Measurements from ENCODE around the gene FRMD4A. TPM values are rescaled to one million over a fixed set of nuclear protein-coding genes. Genes with fewer than 3 reads are reported as not detected.

The FRMD4A gene
- total RNA-seq, 1 donor from 2014 or later: 28.2 TPM

- TF ChIP-seq, protein P1, sequence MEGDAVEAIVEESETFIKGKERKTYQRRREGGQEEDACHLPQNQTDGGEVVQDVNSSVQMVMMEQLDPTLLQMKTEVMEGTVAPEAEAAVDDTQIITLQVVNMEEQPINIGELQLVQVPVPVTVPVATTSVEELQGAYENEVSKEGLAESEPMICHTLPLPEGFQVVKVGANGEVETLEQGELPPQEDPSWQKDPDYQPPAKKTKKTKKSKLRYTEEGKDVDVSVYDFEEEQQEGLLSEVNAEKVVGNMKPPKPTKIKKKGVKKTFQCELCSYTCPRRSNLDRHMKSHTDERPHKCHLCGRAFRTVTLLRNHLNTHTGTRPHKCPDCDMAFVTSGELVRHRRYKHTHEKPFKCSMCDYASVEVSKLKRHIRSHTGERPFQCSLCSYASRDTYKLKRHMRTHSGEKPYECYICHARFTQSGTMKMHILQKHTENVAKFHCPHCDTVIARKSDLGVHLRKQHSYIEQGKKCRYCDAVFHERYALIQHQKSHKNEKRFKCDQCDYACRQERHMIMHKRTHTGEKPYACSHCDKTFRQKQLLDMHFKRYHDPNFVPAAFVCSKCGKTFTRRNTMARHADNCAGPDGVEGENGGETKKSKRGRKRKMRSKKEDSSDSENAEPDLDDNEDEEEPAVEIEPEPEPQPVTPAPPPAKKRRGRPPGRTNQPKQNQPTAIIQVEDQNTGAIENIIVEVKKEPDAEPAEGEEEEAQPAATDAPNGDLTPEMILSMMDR (IDR thresholded peaks at IDR 0.05; ENCODE audit: insufficient read depth, low read length, poor library complexity, severe bottlenecking): no peak
- Histone ChIP-seq H3K36me3 (ENCODE audit: control insufficient read depth, insufficient read depth, low read length) (no peaks in the 10 kb centered on the region), H3K4me3 (ENCODE audit: low read depth, low read length) (no peak overlapping the region), H3K27me3 (ENCODE audit: control insufficient read depth, insufficient read depth, low read length) (peaks cover 3% of the 10 kb centered on the region)
- no peak for DNase-seq (ENCODE audit: low read depth)
Measured at GRCh38 chr10:14262836-14263425, 67.8 kb downstream of the FRMD4A start.

GRCh38 chr10:14261336-14261735 is 69.4 kb downstream of the FRMD4A start:
- Histone ChIP-seq H3K4me3 (ENCODE audit: low read depth, low read length) (no peak overlapping the region), H3K36me3 (ENCODE audit: control insufficient read depth, insufficient read depth, low read length) (no peaks in the 10 kb centered on the region), H3K27me3 (ENCODE audit: control insufficient read depth, insufficient read depth, low read length) (peaks cover 3% of the 10 kb centered on the region)
- TF ChIP-seq, protein P1 (IDR thresholded peaks at IDR 0.05; ENCODE audit: insufficient read depth, low read length, poor library complexity, severe bottlenecking): no peak
- no peak for DNase-seq (ENCODE audit: low read depth)

GRCh38 chr10:14259696-14260566 is 70.8 kb downstream of the FRMD4A start:
- TF ChIP-seq, protein P1 (IDR thresholded peaks at IDR 0.05; ENCODE audit: insufficient read depth, low read length, poor library complexity, severe bottlenecking): no peak
- Histone ChIP-seq H3K4me3 (ENCODE audit: low read depth, low read length) (no peak overlapping the region), H3K36me3 (ENCODE audit: control insufficient read depth, insufficient read depth, low read length) (no peaks in the 10 kb centered on the region), H3K27me3 (ENCODE audit: control insufficient read depth, insufficient read depth, low read length) (peaks cover 3% of the 10 kb centered on the region)
- peak; percentile 48 for DNase-seq (ENCODE audit: low read depth)

GRCh38 chr10:14254368-14254767 is 76.4 kb downstream of the FRMD4A start:
- H3K36me3 ChIP-seq (ENCODE audit: control insufficient read depth, insufficient read depth, low read length): no peaks in the 10 kb centered on the region
- no peak for DNase-seq (ENCODE audit: low read depth)
- TF ChIP-seq, protein P1 (IDR thresholded peaks at IDR 0.05; ENCODE audit: insufficient read depth, low read length, poor library complexity, severe bottlenecking): no peak
- H3K4me3 ChIP-seq (ENCODE audit: low read depth, low read length): no peak overlapping the region
- H3K27me3 ChIP-seq (ENCODE audit: control insufficient read depth, insufficient read depth, low read length): no peaks in the 10 kb centered on the region

DNA sequence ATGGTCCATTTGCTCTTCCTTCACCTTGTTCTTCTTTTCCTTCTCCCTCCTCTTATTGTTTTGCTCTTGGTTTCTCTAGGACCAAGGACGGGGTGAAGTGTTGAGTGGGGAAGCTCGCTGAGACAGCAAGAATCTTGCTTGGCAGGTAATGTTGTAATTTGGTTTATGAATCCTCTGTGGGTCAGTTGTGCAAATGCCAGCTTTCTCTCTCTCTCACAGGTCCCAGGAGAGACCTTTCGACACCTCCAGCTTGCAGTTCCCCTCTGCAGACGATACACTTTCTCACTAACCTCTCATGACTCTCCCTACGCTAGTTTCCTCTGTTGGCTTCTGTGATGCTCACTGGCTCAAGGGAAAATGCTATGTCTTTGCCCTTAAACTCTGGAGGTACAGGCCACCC is 77.0 kb downstream of the FRMD4A start:
- no peaks in the 10 kb centered on the region for H3K27me3 ChIP-seq (ENCODE audit: control insufficient read depth, insufficient read depth, low read length)
- no peak for DNase-seq (ENCODE audit: low read depth)
- H3K4me3 ChIP-seq (ENCODE audit: low read depth, low read length): no peak overlapping the region
- no peaks in the 10 kb centered on the region for H3K36me3 ChIP-seq (ENCODE audit: control insufficient read depth, insufficient read depth, low read length)
- TF ChIP-seq, protein P1 (IDR thresholded peaks at IDR 0.05; ENCODE audit: insufficient read depth, low read length, poor library complexity, severe bottlenecking): no peak
